OCI-LY1 (cell line): ENCODE results near the gene ASTL.

Experiments used
- CTCF ChIP-seq: fragments of 200-600 bp; sonication (generic), shearing (Covaris generic); IDR thresholded peaks from 2 replicates; pipeline ENCODE4 v1.5.1; 2017; ENCODE audit warnings: mild to moderate bottlenecking, antibody characterized with exemption, low read length, moderate library complexity, mixed read lengths
- EZH2 ChIP-seq: fragments of 200-600 bp; sonication (generic), shearing (Covaris generic); IDR thresholded peaks from 2 replicates; pipeline ENCODE4 v1.8.0; 2017; ENCODE audit warnings: borderline replicate concordance, mixed run types, mild to moderate bottlenecking, antibody characterized with exemption, low read length, moderate library complexity, mixed read lengths

GRCh38 chr2:96135171-96135570, 3.1 kb downstream of the ASTL start:
- TF ChIP-seq CTCF, result no peak
- no peak for TF ChIP-seq EZH2
